GM20431 (cell line): ENCODE measurements around the gene PCDH17.

Experiments used
- in situ Hi-C: fragments of 300-500 bp; cut with MseI, MboI; formaldehyde crosslinking; loops from one replicate; pipeline ENCODE4 v1.15.0; 2020; ENCODE audit warnings: low sequenced_read_pairs; ENCODE audit not compliant: unreplicated experiment

The PCDH17 gene

GRCh38 chr13:57634839-57635165 is 3.3 kb downstream of the PCDH17 start:
- in situ Hi-C loops: loop anchor here (25.0 kb wide), 1 partner anchor 1677 kb away; no protein-coding TSS in a partner anchor

GRCh38 chr13:57635541-57636085 is 4.1 kb downstream of the PCDH17 start:
- in situ Hi-C loops: loop anchor here (25.0 kb wide), 1 partner anchor 1677 kb away; no protein-coding TSS in a partner anchor

- in situ Hi-C loops: loop anchor here (25.0 kb wide), 1 partner anchor 1675 kb away; no protein-coding TSS in a partner anchor
Measured at GRCh38 chr13:57636816-57637215, 5.3 kb downstream of the PCDH17 start.

- in situ Hi-C loops: loop anchor here (25.0 kb wide), 1 partner anchor 1675 kb away; no protein-coding TSS in a partner anchor
Measured at GRCh38 chr13:57637515-57637914, 6.0 kb downstream of the PCDH17 start.

- in situ Hi-C loops: loop anchor here (25.0 kb wide), 1 partner anchor 1674 kb away; no protein-coding TSS in a partner anchor
Measured at GRCh38 chr13:57638186-57638890, 6.8 kb downstream of the PCDH17 start.

- in situ Hi-C loops: loop anchor here (25.0 kb wide), 1 partner anchor 1672 kb away; no protein-coding TSS in a partner anchor
Measured at GRCh38 chr13:57640607-57641006, 9.1 kb downstream of the PCDH17 start.

- in situ Hi-C loops: loop anchor here (25.0 kb wide), 1 partner anchor 1671 kb away; no protein-coding TSS in a partner anchor
Measured at GRCh38 chr13:57641051-57641450, 9.5 kb downstream of the PCDH17 start.

GRCh38 chr13:57644106-57644505 is 12.6 kb downstream of the PCDH17 start:
- in situ Hi-C loops: loop anchor here (25.0 kb wide), 1 partner anchor 1668 kb away; no protein-coding TSS in a partner anchor

GRCh38 chr13:57653229-57653989 is 21.9 kb downstream of the PCDH17 start:
- in situ Hi-C loops: no loop called here

- in situ Hi-C loops: no loop called here
Measured at GRCh38 chr13:57665481-57665880, 33.9 kb downstream of the PCDH17 start.

GRCh38 chr13:57666131-57666953 is 34.8 kb downstream of the PCDH17 start:
- in situ Hi-C loops: no loop called here

GRCh38 chr13:57672168-57672567 is 40.6 kb downstream of the PCDH17 start:
- in situ Hi-C loops: no loop called here

GRCh38 chr13:57673197-57673596 is 41.7 kb downstream of the PCDH17 start:
- in situ Hi-C loops: no loop called here

- in situ Hi-C loops: no loop called here
Measured at GRCh38 chr13:57675526-57675925, 44.0 kb downstream of the PCDH17 start.

- in situ Hi-C loops: no loop called here
Measured at GRCh38 chr13:57680609-57681008, 49.1 kb downstream of the PCDH17 start.

- in situ Hi-C loops: no loop called here
Measured at GRCh38 chr13:57682128-57682716, 50.7 kb downstream of the PCDH17 start.

- in situ Hi-C loops: no loop called here
Measured at GRCh38 chr13:57698851-57699250, 67.3 kb downstream of the PCDH17 start.

GRCh38 chr13:57704031-57704430 is 72.5 kb downstream of the PCDH17 start:
- in situ Hi-C loops: no loop called here

- in situ Hi-C loops: no loop called here
Measured at GRCh38 chr13:57716295-57716694, 84.8 kb downstream of the PCDH17 start.
